ENCODE measurements around the gene SCP2. TPM values are rescaled to one million over a fixed set of nuclear protein-coding genes. Genes with fewer than 3 reads are reported as not detected.
A peak's percentile ranks its signal among the peaks of the same experiment; 100 is the strongest.

SCP2 gene
- total and polyA plus RNA-seq, 2 of the 4 experiments (the other 2 are of a cell fraction) = 70.4 to 83.1 TPM

GRCh38 chr1:52919723-52920483 lies 7.2 kb upstream of the SCP2 start:
- no peak overlapping the region; a peak in 1 of 4 replicates for H4K8ac ChIP-seq (ENCODE audit: low read depth in 2 of 2, low read length in 2 of 2)
- H3K9me3 ChIP-seq (ENCODE audit: control insufficient read depth, insufficient read depth, low read length) = no peaks in the 10 kb centered on the region
- no peak overlapping the region for H3K56ac ChIP-seq (ENCODE audit: extremely low read depth, insufficient read depth, low read length)
- H2AFZ ChIP-seq (replicated peaks; ENCODE audit: low read length, poor library complexity) = no peak overlapping the region
- H4K5ac ChIP-seq (ENCODE audit: low read depth, low read length) = no peak overlapping the region
- H3K23ac ChIP-seq (ENCODE audit: low read depth, low read length) = peak overlapping the region; percentile 10; the same call in 1 of the 2 replicates
- peaks cover 4 to 5% of the 10 kb centered on the region in 2 experiments; a peak in 2 of 4 replicates for H3K79me1 ChIP-seq (ENCODE audit: low read depth in 1 of 2, low read length in 2 of 2)
- H3K27me3 ChIP-seq (ENCODE audit: control insufficient read depth, insufficient read depth, low read length) = no peaks in the 10 kb centered on the region
- no peak overlapping the region for H2BK15ac ChIP-seq (ENCODE audit: low read depth, low read length)
- DNase-seq (no peak), ATAC-seq (ENCODE audit: low read depth) (no peak)
- H2AK9ac ChIP-seq (replicated peaks; ENCODE audit: low read depth, low read length, poor library complexity) = no peak overlapping the region
- 87% methylated on average over 9 of the region's 10 CpGs; no CpG with 5 or more reads in 1 of the 2 experiments for WGBS, 2 experiments (ENCODE audit: extremely low coverage in 2 of 2, insufficient read length in 1 of 2)
- H3K9me1 ChIP-seq (ENCODE audit: insufficient read depth, low read length) = no peaks in the 10 kb centered on the region; the same call in 1 of the 2 replicates
- H2BK120ac ChIP-seq (ENCODE audit: low read depth, low read length) = no peak overlapping the region
- no peak overlapping the region for H3K4ac ChIP-seq (ENCODE audit: low read depth, low read length)
- no TSS peak for BruUV-seq (replicated peaks)
- H4K91ac ChIP-seq (ENCODE audit: insufficient read depth, low read depth, low read length) = no peak overlapping the region
- TF ChIP-seq CEBPB (IDR thresholded peaks at IDR 0.05; ENCODE audit: low read depth, low read length) = no peak
- no peak for TF ChIP-seq CHD1 (IDR thresholded peaks at IDR 0.05; ENCODE audit: low read depth, low read length)
- TF ChIP-seq MAFK (IDR thresholded peaks at IDR 0.05; ENCODE audit: low read depth, low read length) = no peak
- TF ChIP-seq ELK1 (IDR thresholded peaks at IDR 0.05; ENCODE audit: borderline replicate concordance, low read depth, low read length) = no peak
- no peak for TF ChIP-seq SMC3 (IDR thresholded peaks at IDR 0.05; ENCODE audit: low read depth, low read length)
- no peak for TF ChIP-seq MXI1 (IDR thresholded peaks at IDR 0.05; ENCODE audit: borderline replicate concordance, low read depth, low read length)
- TF ChIP-seq RAD21 (IDR thresholded peaks at IDR 0.05; ENCODE audit: low read length) = no peak
- no peak for TF ChIP-seq MAZ (IDR thresholded peaks at IDR 0.05; ENCODE audit: borderline replicate concordance, low read depth, low read length)
- TF ChIP-seq CTCF (conservative IDR thresholded peaks at IDR 0.05; ENCODE audit: low read depth, low read length) = no peak
- 0 out of 2 replicates have a peak overlapping the region, but pooled peaks have one; percentile 43 for H2AK5ac ChIP-seq (ENCODE audit: low read depth, low read length)
- H2BK20ac ChIP-seq (ENCODE audit: low read depth, low read length) = no peak overlapping the region
- intact Hi-C loops (cut with micrococcal nuclease) (loop anchor here (10.0 kb wide), 2 partner anchors 215 to 265 kb away; no protein-coding TSS in a partner anchor), dilution Hi-C loops (cut with HindIII; ENCODE audit: low sequenced_read_pairs, unreplicated experiment) (no loop called here), in situ Hi-C loops (cut with MboI; ENCODE audit: low sequenced_read_pairs) (no loop called here)
- H3K14ac ChIP-seq (replicated peaks; ENCODE audit: low read depth, low read length) = no peak overlapping the region
- no peak overlapping the region for H3K9ac ChIP-seq (ENCODE audit: low read depth, low read length)
- ChIA-PET POLR2A (ENCODE audit: unreplicated experiment) (no interaction called here), CTCF (interaction anchor here (0.6 kb wide), 1 partner anchor 15 kb away, joined by 3 read pairs; no protein-coding TSS in a partner anchor)
- H3K36me3 ChIP-seq (ENCODE audit: control insufficient read depth, insufficient read depth, low read length) = no peaks in the 10 kb centered on the region
- peaks cover 1% of the 10 kb centered on the region; the same call in 1 of the 2 replicates for H3K4me1 ChIP-seq (ENCODE audit: control insufficient read depth, insufficient read depth, low read length)
- H3K4me3 ChIP-seq (ENCODE audit: insufficient read depth, low read depth, low read length) = no peak overlapping the region
- no peaks in the 10 kb centered on the region for H4K20me1 ChIP-seq (ENCODE audit: insufficient read depth, low read length)
- H3K18ac ChIP-seq (ENCODE audit: low read depth, low read length) = no peak overlapping the region
- H3K4me2 ChIP-seq (ENCODE audit: low read depth, low read length) = no peak overlapping the region
- no peak overlapping the region for H2BK5ac ChIP-seq (ENCODE audit: low read depth, low read length, poor library complexity, severe bottlenecking)
- H3K27ac ChIP-seq (ENCODE audit: insufficient read depth, low read length) = no peak overlapping the region
